Small intestine (tissue), 7 donors: ENCODE measurements around the gene SUSD1. TPM values are rescaled to one million over a fixed set of nuclear protein-coding genes. Genes with fewer than 3 reads are reported as not detected.
A peak's percentile ranks its signal among the peaks of the same experiment; 100 is the strongest.

ENCODE experiments used
- DNase-seq, 2 donors: peaks; one replicate each; pipeline versions ENCODE4 v3.0.0 to v3.0.0-alpha.2; 2013
- FAIRE-seq: peaks from 2 replicates; lab custom pipeline; 2012; peaks lifted over from hg19 to GRCh38; lab: Jason Lieb, UNC
- H3K27ac ChIP-seq, 3 donors: one replicate each; pipeline ENCODE4 v1.5.1; 2013; ENCODE audit warnings: low read length in 2 of 3, mild to moderate bottlenecking in 2 of 3, control low read depth in 1 of 3, inconsistent platforms in 1 of 3, low read depth in 1 of 3, moderate library complexity in 1 of 3
- H3K27me3 ChIP-seq, 3 donors: one replicate each; pipeline ENCODE4 v1.6.1; 2013; ENCODE audit warnings: low read length in 3 of 3, inconsistent platforms in 1 of 3; ENCODE audit not compliant: control insufficient read depth in 3 of 3, insufficient read depth in 3 of 3
- H3K36me3 ChIP-seq, 3 donors: one replicate each; pipeline ENCODE4 v1.6.1; 2013; ENCODE audit warnings: low read length in 3 of 3, inconsistent platforms in 1 of 3, low read depth in 1 of 3, mild to moderate bottlenecking in 1 of 3, moderate library complexity in 1 of 3; ENCODE audit not compliant: control insufficient read depth in 3 of 3, insufficient read depth in 2 of 3
- H3K4me1 ChIP-seq, 3 donors: one replicate each; pipeline ENCODE4 v1.6.1; 2013; ENCODE audit warnings: low read length in 2 of 3, inconsistent platforms in 1 of 3, low read depth in 1 of 3, mild to moderate bottlenecking in 1 of 3, moderate library complexity in 1 of 3; ENCODE audit not compliant: control insufficient read depth in 3 of 3, insufficient read depth in 2 of 3
- H3K4me3 ChIP-seq, 3 donors: one replicate each; pipeline ENCODE4 v1.5.1; 2013; ENCODE audit warnings: low read length in 3 of 3, control low read depth in 1 of 3, inconsistent platforms in 1 of 3, low read depth in 1 of 3, mild to moderate bottlenecking in 1 of 3, moderate library complexity in 1 of 3
- H3K9me3 ChIP-seq, 2 donors: one replicate each; pipeline ENCODE4 v1.6.1; 2013; ENCODE audit warnings: low read depth in 1 of 2, low read length in 1 of 2; ENCODE audit not compliant: control insufficient read depth in 2 of 2, insufficient read depth in 1 of 2
- WGBS, 3 donors: extraction: QIAGEN DNeasy Blood & Tissue Kit; methylation state at CpG; one replicate each; pipeline ENCODE4 v1.1.7; 2013; 5-methylcytosine and 5-hydroxymethylcytosine counted together
- polyA plus RNA-seq, 4 donors: library from polyadenylated mRNA; stranded (reverse) in 3 of 4; unstranded in 1 of 4; fragments of 200-250 nt in 3 of 4; fragments of 120-200 nt in 1 of 4; gene quantifications; one replicate each; pipeline versions ENCODE4 v1.2.1 to v1.2.3, GENCODE V29; 2013
- donor health status: healthy with polysubstance abuse.
- donor health status: control.
- donor health status: control.
- donor health status: Bipolar disorder and iron deficiency.
- donor health status: healthy.

The SUSD1 gene
- polyA plus RNA-seq, 4 donors, result 3.8 to 29.8 (median 7.0) TPM

DNA sequence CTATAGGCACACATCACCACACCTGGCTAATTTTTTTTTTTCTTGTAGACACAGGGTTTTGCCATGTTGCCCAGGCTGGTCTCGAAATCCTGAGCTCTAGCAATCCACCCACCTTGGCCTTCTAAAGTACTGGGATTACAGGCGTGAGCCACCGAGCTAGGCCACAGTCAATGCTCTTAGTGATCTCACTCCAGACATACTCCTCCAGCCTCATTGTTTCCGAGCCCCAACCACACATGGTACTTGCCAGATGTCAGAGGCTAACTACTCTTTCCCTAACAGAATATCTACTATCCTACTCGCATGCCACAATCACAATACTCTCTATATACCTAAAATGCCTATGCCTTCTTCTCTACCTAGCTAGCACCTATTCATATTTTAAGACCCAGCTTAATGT lies 17.1 kb downstream of the SUSD1 start:
- H3K4me3 ChIP-seq, result no peak overlapping the region
- no peaks in the 10 kb centered on the region for H3K9me3 ChIP-seq
- H3K27me3 ChIP-seq, result no peaks in the 10 kb centered on the region
- H3K36me3 ChIP-seq, result peaks cover 0 to 18% (median 0%) of the 10 kb centered on the region in 3 donors
- FAIRE-seq, result no peak
- peaks cover 0 to 17% (median 0%) of the 10 kb centered on the region in 3 donors for H3K4me1 ChIP-seq
- 91 to 96% (median 94%) methylated on average over 5 of the region's 5 CpGs for WGBS, 3 donors
- no peak for DNase-seq
- H3K27ac ChIP-seq, result no peak overlapping the region

- DNase-seq, result no peak
- H3K27me3 ChIP-seq, result no peaks in the 10 kb centered on the region
- no peak for FAIRE-seq
- WGBS, 3 donors, result 63 to 93% (median 81%) methylated on average over 1 of the region's 1 CpG
- H3K4me1 ChIP-seq, result peaks cover 0 to 13% (median 0%) of the 10 kb centered on the region in 3 donors
- H3K36me3 ChIP-seq, result peaks cover 0 to 26% (median 0%) of the 10 kb centered on the region in 3 donors
- no peaks in the 10 kb centered on the region for H3K9me3 ChIP-seq
- H3K4me3 ChIP-seq, result no peak overlapping the region
- no peak overlapping the region for H3K27ac ChIP-seq
These were observed 18.0 kb downstream of the SUSD1 start for GRCh38 chr9:112157087-112157486.

DNA sequence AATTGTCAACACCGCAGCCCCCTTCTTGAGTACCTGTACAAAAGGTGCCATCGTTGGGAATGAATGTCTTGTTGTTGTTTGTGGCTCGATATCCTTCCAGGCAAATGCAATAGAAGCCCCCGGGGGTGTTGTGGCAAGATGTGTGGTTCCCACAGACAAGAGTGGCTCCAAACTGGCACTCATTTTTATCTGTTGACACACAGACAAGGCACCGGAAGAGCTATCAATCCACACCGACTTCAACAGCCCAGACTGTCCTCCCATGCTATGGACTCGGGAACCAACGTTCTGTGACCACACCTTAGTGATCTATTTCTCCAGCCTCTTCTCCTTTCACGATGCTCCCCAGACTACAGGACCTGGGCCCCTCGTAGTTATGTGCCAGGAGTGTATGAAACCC lies 25.9 kb downstream of the SUSD1 start:
- peaks cover 0 to under 1% (median 0%) of the 10 kb centered on the region in 3 donors for H3K4me1 ChIP-seq
- no peak overlapping the region for H3K27ac ChIP-seq
- 93 to 94% (median 94%) methylated on average over 10 of the region's 10 CpGs for WGBS, 3 donors
- FAIRE-seq (no peak), DNase-seq (no peak)
- no peaks in the 10 kb centered on the region for H3K9me3 ChIP-seq
- H3K4me3 ChIP-seq, result no peak overlapping the region
- H3K27me3 ChIP-seq, result no peaks in the 10 kb centered on the region
- H3K36me3 ChIP-seq, result peaks cover 0 to 57% (median 4%) of the 10 kb centered on the region in 3 donors

- H3K36me3 ChIP-seq, result peaks cover 0 to 55% (median 4%) of the 10 kb centered on the region in 3 donors
- no peak for FAIRE-seq
- no peaks in the 10 kb centered on the region for H3K9me3 ChIP-seq
- H3K27me3 ChIP-seq, result no peaks in the 10 kb centered on the region
- H3K27ac ChIP-seq, result no peak overlapping the region
- H3K4me3 ChIP-seq, result no peak overlapping the region
- H3K4me1 ChIP-seq, result no peaks in the 10 kb centered on the region
- no peak for DNase-seq
- WGBS, 3 donors, result 90 to 94% (median 92%) methylated on average over 1 of the region's 1 CpG
These were observed 29.2 kb downstream of the SUSD1 start for GRCh38 chr9:112145886-112146285.

DNA sequence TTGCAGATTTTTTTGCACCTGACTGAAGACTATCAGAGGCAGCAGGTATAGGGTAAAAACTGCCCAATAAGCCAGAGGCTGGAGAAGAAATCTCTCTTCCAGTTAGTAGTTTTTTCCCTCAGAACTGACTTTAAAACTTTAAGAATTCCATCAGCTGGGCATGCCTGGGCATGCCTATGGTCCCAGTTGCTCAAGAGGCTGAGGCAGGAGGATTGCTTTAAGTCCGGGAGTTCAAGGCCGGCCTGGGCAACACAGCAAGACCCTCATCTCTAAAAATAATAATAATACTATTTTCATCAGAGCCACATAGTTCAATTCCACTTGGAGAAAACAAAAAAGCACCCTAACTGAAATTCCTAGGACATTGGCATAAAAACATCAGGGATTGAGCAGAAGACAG lies 30.3 kb downstream of the SUSD1 start:
- 96 to 98% (median 97%) methylated on average over 2 of the region's 2 CpGs for WGBS, 3 donors

GRCh38 chr9:112142420-112142819 lies 32.7 kb downstream of the SUSD1 start:
- H3K36me3 ChIP-seq, result peaks cover 0 to 43% (median 0%) of the 10 kb centered on the region in 3 donors
- no peaks in the 10 kb centered on the region for H3K27me3 ChIP-seq
- 68 to 80% (median 78%) methylated on average over 3 of the region's 3 CpGs for WGBS, 3 donors
- H3K4me3 ChIP-seq, result no peak overlapping the region
- H3K9me3 ChIP-seq, result no peaks in the 10 kb centered on the region
- no peaks in the 10 kb centered on the region for H3K4me1 ChIP-seq
- DNase-seq (no peak), FAIRE-seq (no peak)
- no peak overlapping the region for H3K27ac ChIP-seq

More for the DNA sequence above, 30.3 kb downstream of the SUSD1 start:
- H3K4me3 ChIP-seq, result no peak overlapping the region
- no peaks in the 10 kb centered on the region for H3K27me3 ChIP-seq
- H3K27ac ChIP-seq, result no peak overlapping the region
- H3K9me3 ChIP-seq, result no peaks in the 10 kb centered on the region
- FAIRE-seq (no peak), DNase-seq (no peak)
- H3K36me3 ChIP-seq, result peaks cover 0 to 53% (median 4%) of the 10 kb centered on the region in 3 donors
- no peaks in the 10 kb centered on the region for H3K4me1 ChIP-seq

DNA sequence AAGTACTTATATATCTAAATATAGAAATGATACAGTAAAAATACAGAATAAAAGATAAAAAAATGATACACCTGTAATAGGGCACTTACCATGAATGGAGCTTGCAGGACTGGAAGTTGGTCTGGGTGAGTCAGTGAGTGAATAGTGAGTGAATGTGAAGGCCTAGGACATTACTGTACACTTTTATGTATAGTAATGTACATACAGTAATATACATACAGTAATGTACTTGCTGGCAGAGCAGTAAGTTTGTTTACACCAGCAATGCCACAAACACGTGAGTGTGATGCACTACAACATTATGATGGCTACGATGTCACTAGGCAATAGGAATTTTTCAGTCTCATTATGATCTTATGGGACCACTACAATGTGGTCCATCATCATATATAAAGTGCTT lies 34.2 kb downstream of the SUSD1 start:
- Histone ChIP-seq H3K9me3 (no peaks in the 10 kb centered on the region), H3K27me3 (no peaks in the 10 kb centered on the region), H3K36me3 (peaks cover 0 to 41% (median 0%) of the 10 kb centered on the region in 3 donors), H3K4me3 (no peak overlapping the region), H3K4me1 (no peaks in the 10 kb centered on the region), H3K27ac (no peak overlapping the region)
- FAIRE-seq (no peak), DNase-seq (no peak)
- WGBS, 3 donors, result 78 to 90% (median 86%) methylated on average over 2 of the region's 2 CpGs

GRCh38 chr9:112137066-112137465 lies 38.0 kb downstream of the SUSD1 start:
- no peak overlapping the region for H3K27ac ChIP-seq
- DNase-seq (peak in 1 of 2 donors; percentile 40), FAIRE-seq (no peak)
- no peak overlapping the region for H3K4me3 ChIP-seq
- 67 to 82% (median 73%) methylated on average over 3 of the region's 3 CpGs for WGBS, 3 donors
- H3K27me3 ChIP-seq, result no peaks in the 10 kb centered on the region
- H3K9me3 ChIP-seq, result peaks cover 0 to 6% of the 10 kb centered on the region in 2 donors
- H3K36me3 ChIP-seq, result peaks cover 0 to 30% (median 0%) of the 10 kb centered on the region in 3 donors
- no peaks in the 10 kb centered on the region for H3K4me1 ChIP-seq

DNA sequence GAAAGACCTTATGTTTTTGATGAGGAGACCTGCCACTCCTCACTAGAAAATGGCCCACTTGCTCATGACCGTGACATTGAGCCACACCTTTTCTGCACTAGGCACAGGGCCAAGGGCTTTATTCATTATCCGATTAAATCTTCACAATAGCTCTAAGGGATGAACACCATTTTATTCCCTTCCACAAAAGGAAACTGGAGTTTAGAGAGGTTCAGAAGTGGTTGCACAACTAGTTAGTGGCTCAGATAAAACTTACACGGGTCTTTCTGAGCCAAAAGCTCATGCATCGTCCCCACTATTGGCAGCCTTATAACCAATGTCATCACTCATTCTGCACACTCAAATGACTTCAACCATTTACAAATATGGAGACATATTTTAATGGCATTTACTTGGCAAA lies 39.4 kb downstream of the SUSD1 start:
- H3K27me3 ChIP-seq, result no peaks in the 10 kb centered on the region
- peaks cover 0 to 7% (median 0%) of the 10 kb centered on the region in 3 donors for H3K4me1 ChIP-seq
- 24 to 64% (median 51%) methylated on average over 4 of the region's 4 CpGs for WGBS, 3 donors
- DNase-seq, result peak in 1 of 2 donors; percentile 64
- H3K4me3 ChIP-seq, result no peak overlapping the region
- FAIRE-seq, result no peak
- H3K9me3 ChIP-seq, result peaks cover 0 to 6% of the 10 kb centered on the region in 2 donors
- H3K27ac ChIP-seq, result no peak overlapping the region
- H3K36me3 ChIP-seq, result peaks cover 0 to 26% (median 0%) of the 10 kb centered on the region in 3 donors
